Mesendoderm (in vitro differentiated cells): ENCODE measurements around the gene TRABD.
"Not testable (repeated sequence)": the region's sequence is repeated elsewhere in the genome, so short reads cannot be mapped to it uniquely, and the experiment has no call there.

Experiments used
- DNase-seq: peaks from one replicate; pipeline ENCODE4 v3.0.0; 2013
- H2AK5ac ChIP-seq: 2 replicates; pipeline ENCODE4 v1.6.1; 2013; ENCODE audit warnings: low read length, inconsistent platforms
- H2BK120ac ChIP-seq: 2 replicates; pipeline ENCODE4 v1.6.1; 2013; ENCODE audit warnings: low read depth, mild to moderate bottlenecking, low read length, moderate library complexity, mixed read lengths
- H2BK15ac ChIP-seq: replicated peaks from 2 replicates; pipeline ENCODE4 v1.6.1; 2013; ENCODE audit warnings: low read depth, mild to moderate bottlenecking, moderate library complexity
- H2BK5ac ChIP-seq: 2 replicates; pipeline ENCODE4 v1.6.1; 2013; ENCODE audit warnings: low read length, inconsistent platforms
- H3K18ac ChIP-seq: 2 replicates; pipeline ENCODE4 v1.6.1; 2013; ENCODE audit warnings: mild to moderate bottlenecking, low read length, mixed read lengths
- H3K23ac ChIP-seq: one replicate; pipeline ENCODE4 v1.6.1; 2013; ENCODE audit warnings: low read length
- H3K27ac ChIP-seq: 2 replicates; pipeline ENCODE4 v1.5.1; 2013; ENCODE audit warnings: low read depth, mild to moderate bottlenecking, inconsistent platforms, low read length, moderate library complexity
- H3K27me3 ChIP-seq: 2 replicates; pipeline ENCODE4 v1.6.1; 2013; ENCODE audit warnings: low read length, control low read depth, mild to moderate bottlenecking, inconsistent platforms; ENCODE audit not compliant: insufficient read depth, poor library complexity
- H3K36me3 ChIP-seq: 2 replicates; pipeline ENCODE4 v1.6.1; 2013; ENCODE audit warnings: low read length, inconsistent platforms; ENCODE audit not compliant: control insufficient read depth, insufficient read depth
- H3K4ac ChIP-seq: one replicate; pipeline ENCODE4 v1.6.1; 2013; ENCODE audit warnings: low read depth, mild to moderate bottlenecking, low read length, moderate library complexity
- H3K4me1 ChIP-seq: 2 replicates; pipeline ENCODE4 v1.6.1; 2013; ENCODE audit warnings: low read depth, low read length, inconsistent platforms; ENCODE audit not compliant: control insufficient read depth
- H3K4me2 ChIP-seq: 2 replicates; pipeline ENCODE4 v1.6.1; 2013; ENCODE audit warnings: low read length
- H3K4me3 ChIP-seq: 2 replicates; pipeline ENCODE4 v1.5.1; 2013; ENCODE audit warnings: mild to moderate bottlenecking, low read length
- H3K56ac ChIP-seq: one replicate; pipeline ENCODE4 v1.6.1; 2013; ENCODE audit warnings: low read length
- H3K79me1 ChIP-seq: 2 replicates; pipeline ENCODE4 v1.6.1; 2013; ENCODE audit warnings: low read length, inconsistent platforms
- H3K79me2 ChIP-seq: 2 replicates; pipeline ENCODE4 v1.6.1; 2013; ENCODE audit warnings: mild to moderate bottlenecking, low read length; ENCODE audit not compliant: control insufficient read depth, insufficient read depth
- H3K9ac ChIP-seq: 2 replicates; pipeline ENCODE4 v1.6.1; 2013; ENCODE audit warnings: low read length, inconsistent platforms
- H4K5ac ChIP-seq: one replicate; pipeline ENCODE4 v1.6.1; 2013; ENCODE audit warnings: low read length
- H4K8ac ChIP-seq: one replicate; pipeline ENCODE4 v1.6.1; 2013; ENCODE audit warnings: low read depth, mild to moderate bottlenecking, control low read depth, low read length, moderate library complexity
- whole genome bisulfite sequencing: extraction: QIAGEN DNeasy Blood & Tissue Kit; methylation state at CpG from one replicate; pipeline ENCODE4 v1.1.7; 2013; ENCODE audit warnings: low lambda C conversion rate, missing lambda C conversion rate; ENCODE audit not compliant: insufficient coverage; ENCODE audit errors: extremely low coverage; 5-methylcytosine and 5-hydroxymethylcytosine counted together

The TRABD gene

DNA sequence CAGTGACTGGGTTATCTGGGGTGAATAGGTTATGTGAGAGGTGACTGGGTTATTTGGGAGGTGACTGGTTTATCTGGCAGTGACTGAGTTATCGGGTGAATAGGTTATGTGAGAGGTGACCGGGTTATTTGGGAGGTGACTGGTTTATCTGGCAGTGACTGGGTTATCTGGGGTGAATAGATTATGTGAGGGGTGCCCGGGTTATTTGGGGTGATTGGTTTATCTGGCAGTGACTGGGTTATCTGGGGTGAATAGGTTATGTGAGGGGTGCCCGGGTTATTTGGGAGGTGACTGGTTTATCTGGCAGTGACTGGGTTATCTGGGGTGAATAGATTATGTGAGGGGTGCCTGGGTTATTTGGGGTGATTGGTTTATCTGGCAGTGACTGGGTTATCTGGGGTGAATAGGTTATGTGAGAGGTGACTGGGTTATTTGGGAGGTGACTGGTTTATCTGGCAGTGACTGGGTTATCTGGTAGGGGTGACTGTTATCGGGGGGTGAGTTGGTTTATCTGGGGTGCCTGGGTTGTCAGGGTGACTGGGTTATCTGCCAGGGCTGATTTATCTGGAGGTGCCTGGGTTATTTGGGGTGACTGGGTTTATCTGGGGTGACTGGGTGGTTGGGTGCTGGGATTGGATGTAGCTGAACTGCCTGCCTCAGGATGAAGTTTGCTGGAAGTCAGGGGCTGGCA is 17.1 kb upstream of the TRABD start:
- not testable (repeated sequence) for H4K5ac ChIP-seq, H3K27ac ChIP-seq, H3K4me3 ChIP-seq, H3K18ac ChIP-seq, H2BK15ac ChIP-seq, H3K36me3 ChIP-seq, H4K8ac ChIP-seq, H2BK120ac ChIP-seq, H2BK5ac ChIP-seq, H3K4me2 ChIP-seq, H3K79me2 ChIP-seq, H3K23ac ChIP-seq, DNase-seq, H3K27me3 ChIP-seq, H3K9ac ChIP-seq, H3K4me1 ChIP-seq, H2AK5ac ChIP-seq, H3K4ac ChIP-seq, H3K56ac ChIP-seq, H3K79me1 ChIP-seq
- no CpG with 5 or more reads among the region's 5 CpGs for WGBS

DNA sequence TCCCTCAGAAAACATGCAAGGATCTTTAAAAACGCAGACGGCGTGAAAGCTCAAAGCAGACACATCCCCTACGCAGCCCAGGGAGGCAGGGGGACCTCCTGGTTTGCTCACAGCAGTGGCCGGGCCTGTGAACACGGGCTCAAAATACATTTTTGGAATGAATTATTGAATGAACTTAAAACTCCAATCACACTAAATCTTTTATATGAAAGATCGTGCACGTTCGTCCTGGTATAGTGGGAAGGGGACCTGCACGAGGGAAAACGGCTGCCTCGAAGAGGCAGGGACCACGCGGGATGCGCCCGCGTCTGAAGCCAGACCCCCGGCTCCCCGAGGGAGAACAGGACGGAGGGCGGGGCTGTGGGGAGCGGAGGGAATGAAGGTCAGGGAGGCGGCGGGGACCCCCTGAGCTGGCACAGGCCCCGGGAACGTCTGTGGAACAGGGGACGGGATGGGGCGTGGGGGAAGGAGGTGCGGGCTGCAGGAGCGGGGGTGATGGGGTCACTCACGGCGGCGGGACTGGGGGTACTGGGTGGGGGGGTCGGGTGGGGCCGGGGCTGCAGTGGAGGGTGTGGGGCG is 16.4 kb upstream of the TRABD start:
- Histone ChIP-seq H3K4me3 (no peak overlapping the region), H3K27ac (no peak overlapping the region), H3K9ac (no peak overlapping the region), H3K36me3 (no peaks in the 10 kb centered on the region), H4K8ac (no peak overlapping the region), H3K18ac (peak overlapping the region; percentile 83), H3K4me1 (no peaks in the 10 kb centered on the region), H4K5ac (no peak overlapping the region), H2BK15ac (no peak overlapping the region), H3K79me1 (no peaks in the 10 kb centered on the region), H3K27me3 (peaks cover 9% of the 10 kb centered on the region), H3K79me2 (no peaks in the 10 kb centered on the region), H3K23ac (no peak overlapping the region), H3K4me2 (no peak overlapping the region), H3K56ac (peak overlapping the region; percentile 64), H3K4ac (peak overlapping the region; percentile 81), H2AK5ac (no peak overlapping the region), H2BK120ac (no peak overlapping the region), H2BK5ac (no peak overlapping the region)
- WGBS, result no CpG with 5 or more reads among the region's 36 CpGs
- DNase-seq, result no peak

DNA sequence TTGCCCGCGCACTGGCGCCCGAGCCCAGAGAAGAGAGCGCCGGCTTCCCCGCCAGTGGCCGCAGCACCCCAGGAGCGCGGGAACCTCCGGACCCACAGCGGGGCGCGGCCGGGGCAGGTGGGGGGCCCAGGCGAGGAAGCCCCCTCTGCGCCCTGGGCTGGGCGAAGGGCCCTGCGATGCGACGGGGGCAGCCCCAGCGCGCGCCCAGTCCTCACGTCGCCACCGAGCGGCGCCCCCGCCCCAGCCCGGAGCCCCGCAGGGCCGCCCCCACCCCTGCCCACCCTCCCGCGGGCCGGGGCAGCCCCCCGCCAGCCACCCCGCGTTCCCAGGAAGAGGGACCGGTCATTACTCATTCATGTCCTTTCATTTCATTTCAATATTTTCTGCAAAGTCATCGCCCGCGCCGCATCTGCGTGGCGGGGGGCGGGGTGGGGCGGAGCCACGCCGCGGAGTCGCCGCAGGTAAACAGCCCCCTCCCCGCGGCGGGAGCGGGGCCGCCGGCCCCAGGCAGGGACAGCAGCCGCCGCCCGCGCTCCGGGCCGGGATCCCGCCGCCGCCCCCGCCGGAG is 15.9 kb upstream of the TRABD start:
- Histone ChIP-seq H3K4me3 (no peak overlapping the region), H3K79me1 (no peaks in the 10 kb centered on the region), H3K36me3 (no peaks in the 10 kb centered on the region), H3K79me2 (no peaks in the 10 kb centered on the region), H3K23ac (no peak overlapping the region), H2AK5ac (no peak overlapping the region), H3K27me3 (peaks cover 9% of the 10 kb centered on the region), H3K4ac (peak overlapping the region; percentile 81), H3K18ac (peak overlapping the region; percentile 83), H3K56ac (peak overlapping the region; percentile 64), H4K8ac (no peak overlapping the region), H2BK120ac (no peak overlapping the region), H4K5ac (no peak overlapping the region), H3K27ac (no peak overlapping the region), H3K4me1 (no peaks in the 10 kb centered on the region), H3K9ac (peak overlapping the region; percentile 61), H2BK5ac (no peak overlapping the region), H3K4me2 (no peak overlapping the region), H2BK15ac (no peak overlapping the region)
- WGBS, result no CpG with 5 or more reads among the region's 70 CpGs
- peak; percentile 32 for DNase-seq

DNA sequence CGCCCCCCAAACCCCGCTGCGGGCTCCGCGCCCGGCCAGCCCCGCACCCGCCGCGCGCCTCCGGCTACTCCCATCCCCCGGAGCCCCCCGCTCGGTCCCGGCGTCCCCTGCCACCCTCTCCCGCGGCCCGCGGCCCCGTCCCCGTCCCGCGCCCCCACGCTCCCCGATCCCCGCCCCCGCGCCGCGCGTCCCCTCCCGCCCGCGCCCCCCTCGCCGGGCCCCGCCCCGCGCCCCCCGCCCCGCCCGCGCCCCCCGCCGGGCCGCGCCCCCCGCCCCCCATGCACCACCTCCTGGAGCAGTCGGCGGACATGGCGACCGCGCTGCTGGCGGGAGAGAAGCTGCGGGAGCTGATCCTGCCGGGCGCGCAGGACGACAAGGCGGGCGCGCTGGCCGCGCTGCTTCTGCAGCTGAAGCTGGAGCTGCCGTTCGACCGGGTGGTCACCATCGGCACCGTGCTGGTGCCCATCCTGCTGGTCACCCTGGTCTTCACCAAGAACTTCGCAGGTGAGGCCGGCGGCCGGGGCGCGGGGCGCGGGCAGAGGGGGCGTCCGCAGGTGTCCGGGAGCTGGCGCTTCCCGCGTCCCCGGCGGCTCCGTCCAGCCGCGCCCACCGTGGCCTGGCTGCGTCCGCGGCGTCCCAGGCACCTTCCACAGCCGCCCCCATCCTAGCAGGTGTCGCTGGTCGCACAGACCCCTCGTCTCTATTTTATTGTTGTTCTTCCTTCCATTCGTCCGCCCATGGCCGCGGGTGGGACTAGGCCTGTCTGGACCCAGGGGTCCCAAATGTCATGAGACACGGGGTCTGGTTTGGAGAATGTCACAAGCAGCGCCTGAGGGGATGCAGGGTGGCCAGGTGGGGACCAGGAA is 15.0 kb upstream of the TRABD start, which contains the start of gene PANX2:
PANX2 (plus strand) TSS at position 279 of the 866 bp plus-strand sequence; CDS start at position 279, 0 bp downstream.
- H2BK5ac ChIP-seq, result no peak within 1 kb of the TSS
- no CpG with 5 or more reads among the region's 105 CpGs for WGBS
- peak within 1 kb of the TSS; percentile 62 for H3K9ac ChIP-seq
- H3K27me3 ChIP-seq, result peaks cover 9% of the 10 kb centered on the region
- no peaks in the 10 kb centered on the region for H3K79me2 ChIP-seq
- no peak within 1 kb of the TSS for H3K27ac ChIP-seq
- H4K5ac ChIP-seq, result no peak within 1 kb of the TSS
- no peak within 1 kb of the TSS for H4K8ac ChIP-seq
- H3K79me1 ChIP-seq, result no peaks in the 10 kb centered on the region
- no peak within 1 kb of the TSS for H2BK120ac ChIP-seq
- H3K56ac ChIP-seq, result peak within 1 kb of the TSS; percentile 89
- H3K4me1 ChIP-seq, result no peaks in the 10 kb centered on the region
- peak within 1 kb of the TSS; percentile 81 for H3K4ac ChIP-seq
- H3K36me3 ChIP-seq, result no peaks in the 10 kb centered on the region
- DNase-seq, result no peak
- H2BK15ac ChIP-seq, result no peak within 1 kb of the TSS
- H2AK5ac ChIP-seq, result no peak within 1 kb of the TSS
- no peak within 1 kb of the TSS for H3K23ac ChIP-seq
- peak within 1 kb of the TSS; percentile 81 for H3K4me2 ChIP-seq
- peak within 1 kb of the TSS; percentile 33 for H3K4me3 ChIP-seq
- H3K18ac ChIP-seq, result peak within 1 kb of the TSS; percentile 83

DNA sequence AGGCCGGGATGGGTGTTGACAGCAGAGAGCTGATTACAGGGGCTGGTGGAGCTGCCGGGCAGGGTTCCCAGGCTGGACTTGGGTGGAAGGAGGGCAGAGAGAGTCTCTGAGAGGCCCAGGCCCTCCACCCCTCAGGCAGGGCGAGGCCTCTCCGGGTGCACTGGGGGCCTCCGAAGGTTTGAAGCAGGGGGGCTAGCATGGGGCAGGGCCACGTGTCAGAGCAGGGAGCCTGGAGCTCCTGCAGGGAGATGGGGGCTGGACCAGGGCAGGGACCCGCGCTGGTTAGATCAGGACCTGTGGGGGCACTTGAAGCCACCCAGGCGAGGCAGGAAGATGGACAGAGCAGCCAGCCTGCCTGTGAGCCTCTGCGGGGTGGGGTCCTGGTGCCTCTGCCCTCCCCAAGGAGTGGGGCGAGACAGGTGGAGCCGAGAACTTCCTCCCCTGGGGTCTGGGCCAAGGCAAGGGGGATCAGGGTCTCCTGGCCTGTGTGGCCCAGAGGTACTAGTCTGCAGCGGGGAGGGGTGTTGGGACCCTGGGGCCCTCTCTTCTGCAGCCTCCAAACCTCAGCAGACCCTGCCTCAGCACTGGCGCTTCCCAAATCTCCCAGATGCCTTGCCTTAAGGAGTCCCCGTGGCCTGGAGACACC is 14.3 kb upstream of the TRABD start:
- H4K8ac ChIP-seq, result no peak overlapping the region
- no peak overlapping the region for H2BK120ac ChIP-seq
- no peaks in the 10 kb centered on the region for H3K4me1 ChIP-seq
- peak overlapping the region; percentile 13 for H3K4me2 ChIP-seq
- no peak overlapping the region for H3K56ac ChIP-seq
- no peak overlapping the region for H3K27ac ChIP-seq
- no peaks in the 10 kb centered on the region for H3K79me1 ChIP-seq
- H3K79me2 ChIP-seq, result no peaks in the 10 kb centered on the region
- no peak overlapping the region for H3K4ac ChIP-seq
- H3K4me3 ChIP-seq, result no peak overlapping the region
- H3K27me3 ChIP-seq, result peaks cover 9% of the 10 kb centered on the region
- no peak overlapping the region for H3K18ac ChIP-seq
- no peak for DNase-seq
- no peak overlapping the region for H2BK5ac ChIP-seq
- H2AK5ac ChIP-seq, result no peak overlapping the region
- no peaks in the 10 kb centered on the region for H3K36me3 ChIP-seq
- H3K9ac ChIP-seq, result no peak overlapping the region
- WGBS, result no CpG with 5 or more reads among the region's 15 CpGs
- no peak overlapping the region for H3K23ac ChIP-seq
- H4K5ac ChIP-seq, result no peak overlapping the region
- no peak overlapping the region for H2BK15ac ChIP-seq
